Non-pigmented ciliary epithelial cell (primary cell): ENCODE measurements around the gene TYRO3.

Experiments
- DNase-seq: peaks from one replicate; pipeline ENCODE4 v3.0.0-alpha.2; 2010; ENCODE audit warnings: low read depth

The TYRO3 gene

DNA sequence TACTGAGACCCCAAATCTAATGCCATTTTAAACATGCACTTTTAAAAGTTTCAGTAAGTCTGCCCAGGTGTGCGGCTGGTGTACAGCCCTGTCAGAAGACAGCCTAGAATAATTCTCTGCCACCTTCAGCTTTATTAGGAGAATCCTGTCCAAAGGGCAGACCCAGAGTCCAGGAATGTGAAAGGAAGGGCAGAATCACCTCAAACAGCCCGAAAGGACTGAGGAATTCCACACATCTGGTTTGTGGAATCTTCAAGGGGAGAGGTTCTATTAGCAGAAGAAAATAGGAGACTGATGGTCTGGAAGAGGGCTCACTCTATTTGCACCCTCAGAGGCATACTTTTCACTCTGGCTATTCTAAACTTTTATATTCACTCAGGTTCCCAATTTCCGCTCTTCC is 46.6 kb downstream of the TYRO3 start:
- DNase-seq, result no peak

DNA sequence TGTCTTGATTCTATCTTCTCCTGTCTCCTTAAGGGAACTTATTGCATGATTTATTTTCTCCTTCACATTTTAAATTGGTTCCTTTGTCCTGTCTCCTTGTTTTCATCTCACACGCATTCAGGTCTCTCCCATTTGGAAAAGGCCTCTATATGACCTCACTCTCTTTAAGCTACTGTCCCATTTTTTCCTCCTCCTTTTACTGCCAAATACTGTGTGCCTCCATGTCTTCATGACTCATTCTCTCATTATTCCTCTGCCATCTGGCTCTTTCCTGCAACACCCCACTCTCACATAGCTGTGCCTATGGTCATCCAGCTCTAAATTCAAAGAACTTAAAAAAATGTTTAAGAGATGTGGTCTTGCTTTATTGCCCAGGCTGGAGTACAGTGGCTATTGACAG is 48.0 kb downstream of the TYRO3 start:
- peak; percentile 79 for DNase-seq

- DNase-seq, result no peak
Observed at GRCh38 chr15:41609123-41609522, 50.1 kb downstream of the TYRO3 start.

- no peak for DNase-seq
Observed at GRCh38 chr15:41610048-41610447, 51.0 kb downstream of the TYRO3 start.

GRCh38 chr15:41620536-41621199 is 61.7 kb downstream of the TYRO3 start:
- DNase-seq, result no peak

GRCh38 chr15:41621200-41622193 is 62.5 kb downstream of the TYRO3 start:
- peak; percentile 34 for DNase-seq

- DNase-seq, result no peak
Observed at GRCh38 chr15:41622901-41623300, 63.9 kb downstream of the TYRO3 start.

GRCh38 chr15:41627203-41627602 is 68.2 kb downstream of the TYRO3 start:
- no peak for DNase-seq

DNA sequence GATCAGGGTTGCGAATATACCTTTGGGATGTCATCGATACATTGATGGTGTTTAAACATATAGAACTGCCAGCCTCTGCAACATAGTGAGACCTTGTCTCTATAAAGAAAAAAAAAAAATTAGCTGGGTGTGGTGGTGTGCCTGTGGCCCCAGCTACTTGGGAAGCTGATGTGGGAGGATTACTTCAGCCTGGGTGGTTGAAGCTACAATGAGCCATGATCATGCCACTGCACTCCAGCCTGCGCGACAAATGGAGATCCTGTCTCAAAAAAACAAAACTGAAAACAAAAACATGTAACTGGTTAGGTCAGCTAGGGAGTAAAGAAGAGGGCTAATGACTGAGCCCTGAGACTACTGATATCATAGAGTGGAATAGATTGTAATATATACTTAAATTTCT is 70.5 kb downstream of the TYRO3 start:
- no peak for DNase-seq

DNA sequence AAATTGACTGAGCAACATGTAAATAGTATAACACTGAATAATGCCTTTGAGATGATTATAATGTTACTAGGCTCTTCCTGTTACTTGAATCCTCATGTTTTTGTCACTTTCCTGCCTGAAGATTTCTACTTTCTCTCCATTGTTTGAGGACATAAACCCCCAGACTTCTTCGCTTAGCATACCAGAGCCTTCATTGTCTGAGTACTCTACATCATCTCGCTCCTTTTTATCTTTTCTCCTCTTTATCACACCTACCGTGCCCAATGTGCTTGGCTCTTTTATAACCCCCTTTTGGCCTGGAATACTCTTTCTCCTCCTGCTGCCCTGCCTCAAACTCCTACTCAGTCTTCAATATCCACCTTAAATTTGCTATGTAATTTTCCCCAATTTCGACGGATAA is 70.9 kb downstream of the TYRO3 start:
- no peak for DNase-seq

GRCh38 chr15:41630616-41631217 is 71.7 kb downstream of the TYRO3 start:
- DNase-seq, result no peak

DNA sequence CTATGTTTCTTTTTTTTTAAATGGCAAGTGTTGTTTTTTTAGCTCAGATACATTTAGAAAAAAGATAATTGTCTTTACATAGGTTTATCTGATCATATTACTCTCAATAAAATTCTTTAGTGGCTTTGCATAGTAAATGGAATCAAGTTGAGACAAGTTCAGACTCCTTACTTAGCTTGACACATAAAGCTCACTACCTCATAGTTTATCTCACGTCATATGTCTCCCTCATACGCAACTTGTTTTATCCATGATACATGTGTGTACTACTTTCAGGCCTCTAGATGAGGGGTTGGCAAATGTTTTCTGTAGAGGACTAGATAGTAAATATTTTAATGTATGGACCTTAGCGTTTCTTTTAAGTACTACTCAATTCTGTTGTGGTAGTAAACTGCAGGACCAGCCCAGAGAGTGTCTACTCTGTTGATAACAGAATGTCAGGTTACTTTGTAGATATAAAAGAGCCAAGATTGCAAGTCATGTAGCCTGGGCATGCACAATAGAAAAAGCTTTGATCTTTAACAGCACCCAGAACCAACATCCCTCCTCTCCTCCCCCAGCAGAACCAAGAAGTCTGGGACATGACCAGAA is 73.0 kb downstream of the TYRO3 start:
- DNase-seq, result no peak
